8988T (cell line): ENCODE data around the gene IGF2BP1.

Experiments
- DNase-seq: peaks from one replicate; pipeline ENCODE4 v3.0.0; 2011

The IGF2BP1 gene

DNA sequence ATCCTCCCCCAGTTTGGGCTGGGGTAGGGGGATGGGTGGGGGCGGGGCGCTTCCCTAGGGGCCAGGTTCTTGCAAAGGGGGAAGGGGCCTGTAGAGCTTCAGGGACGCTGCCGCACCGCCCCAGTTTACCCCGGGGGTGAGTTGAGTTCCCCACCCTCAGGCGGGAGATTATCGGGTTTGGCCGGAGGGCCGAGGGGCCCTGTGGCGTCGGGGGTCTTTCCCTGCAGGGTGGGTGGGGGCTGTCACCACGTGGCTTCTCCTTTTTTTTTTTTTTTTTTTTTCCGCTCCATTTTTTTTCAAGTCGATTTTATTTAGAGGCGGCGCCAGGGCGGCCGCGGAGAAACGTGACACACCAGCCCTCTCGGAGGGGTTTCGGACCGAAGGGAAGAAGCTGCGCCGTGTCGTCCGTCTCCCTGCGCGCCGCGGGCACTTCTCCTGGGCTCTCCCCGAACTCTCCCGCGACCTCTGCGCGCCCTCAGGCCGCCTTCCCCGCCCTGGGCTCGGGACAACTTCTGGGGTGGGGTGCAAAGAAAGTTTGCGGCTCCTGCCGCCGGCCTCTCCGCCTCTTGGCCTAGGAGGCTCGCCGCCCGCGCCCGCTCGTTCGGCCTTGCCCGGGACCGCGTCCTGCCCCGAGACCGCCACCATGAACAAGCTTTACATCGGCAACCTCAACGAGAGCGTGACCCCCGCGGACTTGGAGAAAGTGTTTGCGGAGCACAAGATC lies at the start of gene IGF2BP1:
Gene IGF2BP1, plus strand, starts transcription at position 283 of the 724 bp plus-strand sequence. Its CDS starts 361 bp downstream, at position 644.
- DNase-seq, result no peak

DNA sequence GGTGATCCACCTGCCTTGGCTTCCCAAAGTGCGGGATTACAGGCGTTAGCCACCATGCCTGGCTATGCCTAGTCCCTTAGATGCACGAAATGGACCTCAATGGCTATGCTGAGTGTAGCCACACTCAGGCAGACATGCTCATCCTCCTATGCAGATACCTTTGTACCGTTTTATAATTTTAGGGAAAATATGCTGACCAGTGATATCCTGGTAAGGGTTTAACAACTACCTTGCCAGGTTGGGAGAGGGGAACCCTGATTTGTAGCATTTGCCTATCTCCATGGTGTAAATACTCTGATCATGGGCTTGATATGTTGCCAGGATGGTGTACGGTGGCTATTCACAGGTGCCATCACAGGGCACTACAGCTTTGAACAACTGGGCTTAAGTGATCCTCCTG lies 45.6 kb upstream of the IGF2BP1 start:
- no peak for DNase-seq

DNA sequence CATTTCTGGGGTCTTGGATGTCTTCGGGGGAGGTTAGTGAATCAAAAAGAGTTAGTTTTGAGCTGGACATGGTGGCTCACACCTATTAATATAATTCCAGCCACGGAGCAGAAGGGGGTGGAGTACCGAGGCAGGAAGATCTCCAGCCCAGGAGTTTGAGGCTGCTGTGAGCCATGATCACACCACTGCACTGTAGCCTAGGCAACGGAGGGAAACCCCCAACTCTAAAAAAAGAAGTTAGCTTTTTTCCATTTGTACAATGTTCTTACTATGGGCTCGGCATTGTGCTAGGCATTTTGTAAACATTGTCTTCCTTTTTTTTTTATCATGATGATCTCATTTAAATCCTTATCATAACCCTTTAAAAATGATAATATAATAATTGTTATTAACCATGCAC lies 44.3 kb upstream of the IGF2BP1 start:
- no peak for DNase-seq

DNA sequence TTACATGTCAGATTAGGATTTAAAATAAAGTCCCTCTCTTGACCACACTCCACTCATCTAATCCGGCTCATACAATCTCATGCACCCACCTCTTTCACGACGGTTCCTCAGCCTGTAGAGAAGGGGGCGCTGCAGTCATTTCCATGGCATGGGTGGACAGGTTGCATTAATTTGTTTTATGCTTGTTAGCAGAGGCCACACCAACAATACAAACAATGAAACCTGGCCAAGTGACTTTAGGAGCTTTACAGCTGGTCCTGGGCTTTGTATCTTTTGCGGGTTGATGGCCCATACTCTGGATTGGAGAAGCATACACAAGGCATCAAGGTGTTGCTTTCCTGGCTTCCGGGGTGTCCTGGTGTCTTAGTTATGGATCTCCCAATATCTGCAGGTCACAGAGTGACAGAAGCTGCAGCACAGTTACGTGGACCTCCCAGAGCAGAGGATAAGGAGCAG lies 42.9 kb upstream of the IGF2BP1 start:
- no peak for DNase-seq

DNA sequence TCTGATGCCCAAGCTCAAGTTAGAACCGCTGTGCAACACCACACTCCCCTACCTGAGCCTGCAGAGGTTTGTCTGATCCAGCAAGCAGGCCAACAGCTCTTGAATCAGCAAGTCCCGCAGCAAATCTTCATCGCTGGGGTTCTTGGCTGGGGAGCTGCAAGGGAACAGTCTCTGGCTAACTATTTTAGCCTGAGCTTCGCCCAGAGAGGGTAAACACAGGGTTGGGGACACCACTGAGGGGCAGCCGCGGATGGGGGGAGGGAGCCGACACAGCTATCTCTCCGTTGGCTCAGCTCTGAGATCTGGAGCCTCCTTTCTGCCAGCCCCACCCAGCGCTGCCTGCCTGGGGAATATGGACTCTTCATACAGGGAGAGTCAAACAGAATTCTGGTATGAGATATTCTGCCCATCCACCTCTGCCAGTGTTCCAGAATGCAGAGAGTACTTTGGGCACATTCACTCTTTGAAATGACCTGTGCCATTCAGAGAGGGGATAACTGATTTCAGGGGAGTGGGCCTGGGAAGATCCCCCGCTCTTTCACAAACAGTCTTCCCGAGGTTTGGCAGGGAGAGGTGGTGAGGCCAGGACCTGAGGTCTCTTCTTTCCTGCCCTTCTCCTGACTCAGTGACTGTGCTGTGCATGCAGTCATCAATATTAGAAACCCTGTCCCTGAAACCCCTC lies 36.2 kb upstream of the IGF2BP1 start:
- no peak for DNase-seq

DNA sequence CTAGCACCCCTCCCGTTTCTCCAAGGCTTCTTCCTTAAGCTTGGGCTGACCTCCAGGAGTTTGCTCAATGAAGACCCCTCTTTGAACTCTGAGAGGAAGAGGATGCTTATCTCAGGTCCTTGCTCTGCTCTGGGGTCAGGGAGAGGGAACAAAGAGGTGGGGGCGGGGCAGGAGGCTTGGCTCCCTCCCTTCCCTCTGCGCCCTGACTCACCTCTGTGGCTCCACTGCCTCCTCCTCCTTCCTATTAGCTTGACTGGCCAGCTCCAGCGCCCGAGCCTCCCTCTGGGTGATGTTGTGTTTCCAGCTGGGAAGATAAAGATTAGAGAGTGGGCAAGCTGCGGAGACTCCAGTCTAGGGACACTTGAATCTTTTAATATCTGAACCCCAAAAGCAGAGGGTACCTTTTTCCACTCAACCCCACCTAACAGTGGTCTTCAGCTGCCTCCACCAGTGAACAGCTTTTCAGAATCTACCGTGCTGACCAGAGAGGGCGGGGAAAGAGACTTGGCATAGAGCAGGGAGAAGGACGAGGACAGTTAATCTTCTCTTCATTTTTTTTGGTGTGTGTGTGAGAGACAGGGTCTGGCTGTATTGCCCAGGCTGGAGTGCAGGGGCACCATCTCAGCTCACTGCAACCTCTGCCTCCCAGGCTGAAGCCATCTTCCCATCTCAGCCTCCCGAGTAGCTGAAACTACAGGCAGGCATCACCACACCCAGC lies 35.5 kb upstream of the IGF2BP1 start:
- DNase-seq, result no peak

DNA sequence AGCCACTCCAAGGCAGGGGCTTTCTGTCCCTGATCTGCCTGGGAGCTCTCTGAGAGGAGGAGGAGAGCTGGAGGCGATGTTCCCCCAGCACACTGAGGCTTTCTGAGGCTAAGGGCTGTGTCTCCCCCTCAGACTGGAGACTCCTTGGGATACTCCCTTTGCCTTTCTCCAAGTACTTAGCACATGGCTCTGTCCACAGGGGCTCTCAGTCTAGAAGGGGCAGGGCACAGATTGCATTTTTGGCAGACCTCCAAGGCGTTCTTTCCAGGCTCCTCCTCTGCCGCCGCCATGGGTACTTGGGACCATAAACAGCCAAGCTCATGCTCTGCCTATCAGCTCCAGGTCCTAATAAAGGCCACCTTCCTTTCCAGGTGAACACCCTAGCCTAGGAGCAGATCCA lies 27.0 kb upstream of the IGF2BP1 start:
- DNase-seq, result no peak

DNA sequence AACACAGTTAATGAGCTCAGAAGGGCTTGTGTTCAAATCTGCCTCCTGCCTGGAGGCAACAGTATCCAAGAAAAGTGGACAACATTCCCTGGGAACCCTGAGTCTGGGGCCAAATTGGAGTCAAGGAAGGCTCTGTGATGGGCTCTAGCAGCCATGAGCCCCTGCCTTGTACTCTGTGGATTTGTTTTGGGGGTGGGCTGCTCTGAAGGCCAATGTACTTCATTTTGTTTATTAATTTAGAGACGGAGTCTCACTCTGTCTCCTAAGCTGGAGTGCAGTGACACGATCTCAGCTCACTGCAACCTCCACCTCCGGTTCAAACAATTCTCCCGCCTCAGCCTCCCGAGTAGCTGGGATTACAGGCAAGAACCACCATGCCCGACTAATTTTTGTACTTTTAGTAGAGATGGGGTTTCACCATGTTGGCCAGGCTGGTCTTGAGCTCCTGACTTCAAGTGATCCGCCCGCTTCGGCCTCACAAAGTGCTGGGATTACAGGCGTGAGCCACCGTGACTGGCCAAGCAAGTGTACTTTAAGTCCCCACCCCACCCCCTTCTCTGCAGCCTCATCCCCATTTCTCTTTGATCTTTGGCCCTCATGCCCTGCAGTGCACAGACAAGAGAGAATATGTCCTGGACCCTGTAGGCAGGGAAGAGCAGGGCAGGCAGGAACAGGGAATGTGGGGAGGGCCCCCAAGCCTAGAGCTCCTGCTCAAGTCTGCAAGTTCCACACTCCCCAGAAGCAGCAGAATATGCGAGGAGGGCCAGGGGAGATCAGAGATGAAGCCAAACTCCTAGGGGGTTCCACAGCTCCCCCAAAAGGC lies 26.1 kb upstream of the IGF2BP1 start:
- DNase-seq, result no peak

DNA sequence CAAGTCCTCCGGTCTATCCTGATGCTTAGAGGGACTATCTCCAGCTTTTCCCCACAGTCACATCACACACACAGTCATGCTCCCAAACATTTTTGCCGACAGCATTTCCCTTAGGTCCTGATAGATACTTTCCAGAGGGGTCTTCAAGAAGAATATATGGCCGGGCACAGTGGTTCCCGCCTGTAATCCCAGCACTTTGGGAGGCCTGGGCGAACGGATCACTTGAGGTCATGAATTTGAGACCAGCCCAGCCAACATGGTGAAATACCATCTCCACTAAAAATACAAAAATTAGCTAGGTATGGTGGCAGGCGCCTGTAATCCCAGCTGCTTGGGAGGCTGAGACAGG lies 24.5 kb upstream of the IGF2BP1 start:
- no peak for DNase-seq

DNA sequence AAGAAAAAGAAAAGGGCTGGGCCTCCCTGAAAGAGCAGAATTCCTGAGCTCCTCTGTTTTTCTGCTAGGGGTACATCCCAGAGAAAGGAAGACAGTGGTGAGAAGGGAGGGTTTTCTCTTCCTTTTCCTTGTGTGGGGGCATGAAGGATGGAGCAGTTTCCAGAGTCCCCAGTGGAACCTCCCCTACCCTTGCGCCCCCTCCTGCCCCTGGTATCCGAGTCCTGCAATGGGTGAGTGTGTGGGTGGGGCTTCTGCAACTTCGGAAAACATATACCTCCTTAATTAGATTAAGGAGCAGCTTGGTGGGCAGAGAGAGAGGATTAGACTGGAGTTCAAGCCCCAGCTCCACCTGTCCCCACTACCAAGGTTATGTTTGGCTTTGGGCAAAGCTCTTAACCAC lies 23.4 kb upstream of the IGF2BP1 start:
- no peak for DNase-seq

DNA sequence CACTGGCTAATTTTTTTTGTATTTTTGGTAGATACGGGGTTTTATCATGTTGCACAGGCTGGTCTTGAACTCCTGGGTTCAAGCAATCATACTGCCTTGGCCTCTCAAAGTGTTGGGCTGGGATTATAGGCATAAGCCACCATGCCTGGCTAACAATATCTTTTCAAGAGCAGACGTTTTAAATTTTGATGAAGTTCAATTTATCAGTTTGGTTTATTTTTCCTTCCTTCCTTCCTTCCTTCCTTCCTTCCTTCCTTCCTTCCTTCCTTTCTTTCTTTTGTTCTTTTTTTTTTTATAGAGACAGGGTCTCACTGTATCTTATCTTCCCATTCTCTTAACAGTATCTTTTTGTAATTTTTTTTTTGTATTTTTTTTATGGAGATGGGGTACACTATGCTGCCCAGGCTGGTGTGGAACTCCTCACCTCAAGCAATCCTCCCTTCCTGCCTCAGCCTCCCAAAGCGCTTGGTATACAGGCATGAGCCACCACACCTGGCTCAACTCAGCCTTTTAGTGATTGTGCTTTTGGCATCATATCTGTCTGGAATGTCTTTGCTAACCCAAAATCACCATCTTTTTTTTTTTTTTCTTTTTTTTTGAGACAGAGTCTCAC lies 15.2 kb upstream of the IGF2BP1 start:
- no peak for DNase-seq

DNA sequence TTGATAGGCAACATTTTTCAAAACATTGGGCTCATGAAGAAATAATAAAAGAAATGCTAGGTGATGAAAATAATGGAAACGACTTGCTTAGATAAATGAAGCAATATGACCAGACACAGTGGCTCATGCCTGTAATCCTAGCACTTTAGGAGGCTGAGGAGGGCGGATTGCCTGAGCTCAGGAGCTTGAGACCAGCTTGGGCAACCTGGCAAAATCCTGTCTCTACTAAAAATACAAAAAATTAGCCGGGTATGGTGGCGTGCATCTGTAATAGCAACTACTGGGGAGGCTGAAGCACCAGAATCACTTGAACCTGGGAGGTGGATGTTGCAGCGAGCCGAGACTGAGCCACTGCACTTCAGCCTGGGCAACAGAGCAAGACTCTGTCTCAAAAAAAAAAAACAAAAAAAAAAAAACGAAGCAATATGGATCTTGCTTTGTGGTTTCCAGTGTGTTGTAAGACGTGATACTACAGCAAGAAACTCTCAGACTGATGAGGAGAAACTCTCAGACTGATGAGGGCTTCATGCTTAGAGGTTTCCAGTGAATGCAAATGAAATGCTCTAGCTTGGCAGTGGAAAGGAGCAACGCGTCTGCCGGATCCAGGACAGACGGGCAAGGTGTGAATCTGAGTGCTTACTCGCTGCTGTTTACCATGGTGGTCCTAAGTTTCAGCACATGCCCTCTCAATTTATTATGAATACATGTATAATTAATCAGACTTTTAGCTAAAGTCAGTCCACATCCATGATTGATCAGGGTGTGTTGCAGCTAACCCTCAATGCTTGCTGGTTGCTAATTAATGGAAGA lies 11.5 kb upstream of the IGF2BP1 start:
- DNase-seq, result no peak

DNA sequence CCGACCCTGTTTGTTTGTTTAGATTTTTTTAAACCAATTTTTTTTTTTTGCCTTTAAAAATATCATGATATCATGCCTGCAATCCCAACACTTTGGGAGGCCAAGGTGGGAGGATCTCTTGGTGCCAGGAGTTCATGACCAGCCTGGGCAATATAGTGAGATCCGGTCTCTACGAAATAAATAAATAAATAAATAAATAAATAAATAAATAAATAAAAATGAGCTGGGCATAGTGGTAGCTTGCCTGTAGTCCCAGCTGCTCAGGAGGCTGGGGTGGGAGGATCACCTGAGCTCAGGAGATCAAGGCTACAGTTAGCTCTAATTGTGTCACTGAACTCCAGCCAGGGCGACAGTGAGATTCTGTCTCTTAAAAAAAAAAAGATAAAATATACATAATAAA lies 8.1 kb upstream of the IGF2BP1 start:
- DNase-seq, result no peak

DNA sequence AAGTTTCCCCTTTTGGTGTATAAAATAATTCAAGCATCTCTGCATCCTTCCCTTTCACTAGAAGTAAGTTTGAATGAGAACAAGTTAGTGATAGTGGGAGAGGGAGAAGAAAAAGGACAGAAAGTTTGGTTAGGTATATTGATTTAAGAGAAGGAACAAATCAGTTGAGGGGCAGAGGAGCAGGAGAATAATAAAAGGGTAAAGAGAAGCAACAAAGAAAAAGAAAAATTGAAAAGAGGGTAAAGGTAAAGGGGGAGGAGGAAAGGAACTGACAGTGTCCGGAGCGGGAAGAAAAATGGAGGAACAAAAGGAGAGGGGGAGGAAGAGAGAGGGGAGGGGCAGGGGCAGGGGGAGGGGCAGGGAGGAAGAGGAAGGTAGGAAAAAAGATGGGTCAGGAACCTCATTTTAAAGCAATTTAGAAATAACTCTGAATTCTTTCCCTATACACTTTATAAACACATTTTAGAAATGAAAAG lies 6.3 kb upstream of the IGF2BP1 start:
- DNase-seq, result no peak

DNA sequence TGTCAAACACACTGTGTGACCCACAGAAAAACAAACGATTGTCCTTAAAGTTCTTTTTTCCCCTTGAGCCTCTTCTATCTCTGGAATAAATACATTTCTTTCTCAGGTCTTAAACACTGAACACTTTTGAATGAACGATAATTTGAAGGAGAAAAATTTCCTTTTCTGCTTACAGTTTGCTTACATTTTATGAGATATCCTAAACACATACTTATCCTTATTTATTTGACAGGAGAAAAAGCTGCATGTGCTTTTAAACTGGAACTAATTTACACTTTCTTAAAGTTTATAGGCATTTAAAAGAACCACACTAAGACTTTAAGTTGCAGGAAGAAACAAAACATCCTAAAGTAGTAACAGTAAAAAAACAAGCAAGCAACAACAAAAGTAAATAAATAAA lies 4.7 kb upstream of the IGF2BP1 start:
- no peak for DNase-seq

DNA sequence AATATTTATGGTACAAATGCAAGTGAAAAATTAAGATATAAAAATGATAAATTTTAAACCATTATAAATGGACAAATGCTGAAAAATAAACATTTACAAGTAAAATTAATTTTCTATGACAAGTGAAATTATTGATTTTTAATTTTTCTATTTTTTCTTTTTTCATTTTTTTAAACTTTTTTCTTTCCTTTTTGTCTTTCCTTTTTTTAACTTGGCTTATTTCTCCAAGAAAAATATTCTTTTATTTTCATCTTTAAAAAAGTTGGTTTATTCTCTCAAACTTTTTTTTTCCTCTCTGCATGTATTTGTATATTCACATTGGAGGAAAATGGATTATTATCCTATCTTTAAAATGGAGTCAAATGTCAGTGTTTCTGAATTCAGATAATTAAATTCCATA lies 3.9 kb upstream of the IGF2BP1 start:
- no peak for DNase-seq

DNA sequence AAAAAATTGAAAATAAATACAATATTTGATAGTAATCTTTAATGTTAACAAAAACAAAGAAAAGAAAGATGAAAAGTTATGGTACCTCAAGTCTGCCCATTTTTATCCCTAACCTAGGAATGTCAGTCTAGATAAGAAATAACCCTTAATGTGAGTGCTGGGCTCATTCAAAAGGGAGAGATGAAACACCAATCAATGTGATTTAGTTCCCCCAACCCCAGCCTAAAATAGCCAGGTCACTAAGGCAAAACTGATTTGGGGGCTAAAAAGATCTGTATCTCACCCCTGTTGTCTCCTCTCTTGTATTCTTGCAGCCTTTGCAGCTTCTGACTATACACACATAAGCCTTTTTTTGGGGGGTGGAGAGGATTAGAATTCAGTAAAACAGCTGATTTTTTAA lies 3.2 kb upstream of the IGF2BP1 start:
- DNase-seq, result no peak

DNA sequence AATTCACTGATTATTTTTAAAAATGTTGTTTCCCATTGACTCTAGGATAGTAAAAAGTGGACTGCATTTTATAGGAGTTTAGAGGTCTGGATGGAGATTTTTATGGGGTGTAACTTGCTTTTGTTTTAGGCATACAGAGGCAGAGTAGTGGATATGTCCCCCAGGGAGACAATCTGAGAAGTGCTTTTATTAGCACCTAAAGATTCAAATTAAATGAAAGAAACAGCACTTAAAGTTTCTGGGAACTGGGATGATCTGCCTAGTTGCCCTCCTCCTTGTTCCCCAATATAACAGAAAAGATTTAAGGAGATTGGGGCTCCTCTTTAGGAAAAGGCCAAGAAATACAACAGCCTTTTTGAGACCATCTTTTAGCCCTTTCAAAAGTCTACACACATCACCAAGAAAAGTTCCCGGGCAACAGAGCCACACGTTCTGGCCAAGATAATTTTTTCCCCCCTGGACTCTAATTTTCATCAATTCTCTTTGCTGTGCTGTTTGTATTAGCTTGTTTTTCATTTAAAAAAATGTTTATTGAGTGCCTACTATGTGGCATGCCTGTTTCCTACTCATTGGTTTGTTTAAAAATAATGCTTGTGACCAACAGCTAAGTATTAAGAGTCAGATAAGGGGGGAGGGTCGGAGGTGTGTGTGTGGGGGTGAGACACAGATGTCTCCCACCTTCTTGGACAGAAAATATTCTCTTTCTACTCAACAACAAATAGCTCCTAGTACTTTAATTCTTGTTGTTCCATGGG lies 2.5 kb upstream of the IGF2BP1 start:
- DNase-seq, result no peak

DNA sequence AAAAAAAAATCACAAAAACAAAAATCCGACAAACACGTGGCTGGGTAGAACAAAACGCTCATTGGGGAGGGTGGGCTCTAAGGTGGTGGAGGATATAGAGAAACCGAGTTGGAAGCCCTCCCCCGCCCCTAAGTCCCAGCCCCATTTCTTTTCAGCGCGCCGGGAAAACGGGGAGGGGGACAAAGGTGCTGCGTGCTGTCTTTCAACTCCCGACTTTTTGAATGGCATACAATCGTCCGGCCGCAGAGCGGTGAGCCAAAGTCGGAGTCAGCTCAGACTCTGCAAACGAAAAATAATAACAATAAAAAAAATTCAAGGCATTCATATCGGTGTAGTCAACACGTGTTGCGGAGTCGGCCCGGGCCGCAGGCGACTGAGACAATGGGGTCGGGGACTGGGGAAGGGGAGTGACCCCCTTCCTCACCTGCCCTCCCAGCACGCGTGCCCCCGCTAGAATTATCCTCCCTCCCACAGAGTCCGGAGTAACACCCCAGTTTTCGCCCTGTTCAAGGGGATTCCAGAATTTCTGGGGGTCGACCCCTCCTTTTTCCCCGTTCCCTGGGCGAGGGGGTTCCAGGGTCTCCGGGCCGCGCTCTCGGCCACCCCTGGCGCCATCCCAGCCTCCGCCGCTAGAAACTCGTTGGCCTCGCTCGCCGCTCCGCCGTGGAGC lies 1.7 kb upstream of the IGF2BP1 start:
- no peak for DNase-seq

DNA sequence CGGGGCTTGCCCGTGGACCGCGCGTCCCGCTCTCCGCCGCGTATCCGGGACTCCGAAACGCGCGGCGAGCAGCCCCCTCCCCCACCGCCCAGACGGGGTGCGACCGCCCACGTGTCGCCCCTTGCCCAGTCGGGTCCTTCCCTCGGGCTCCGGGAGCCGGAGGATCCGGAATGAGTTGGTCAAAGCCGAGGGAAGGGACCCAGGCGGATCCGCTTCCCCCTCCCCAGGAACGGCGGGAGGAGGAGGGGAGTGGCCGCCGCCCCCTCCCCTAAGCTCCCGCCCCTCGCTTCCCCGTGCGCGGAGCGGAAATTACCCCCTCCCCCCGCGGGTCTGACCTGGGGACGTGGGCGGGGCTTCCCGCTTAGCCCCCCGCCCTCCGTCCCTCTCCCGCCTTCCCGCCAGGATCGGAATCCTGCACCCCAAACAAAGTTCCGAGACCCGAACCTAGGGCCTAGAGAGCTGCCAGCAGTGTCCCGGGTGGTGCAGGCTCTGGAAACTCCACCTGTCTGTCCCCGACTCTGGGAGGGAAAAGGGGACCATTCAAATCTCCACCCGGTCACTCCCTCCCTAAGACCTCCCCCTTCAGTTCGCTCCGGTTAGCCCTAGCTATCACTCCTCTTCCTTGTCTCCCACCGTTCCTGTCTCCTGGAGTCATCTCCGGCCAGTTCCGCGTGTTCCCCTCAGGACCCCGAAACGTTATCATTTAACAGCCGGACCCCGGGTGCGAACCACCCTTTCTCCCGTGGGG lies 1.0 kb upstream of the IGF2BP1 start:
- DNase-seq, result no peak
